K562 (cell line): ENCODE results near the gene TTLL11. TPM values are rescaled to one million over a fixed set of nuclear protein-coding genes. Genes with fewer than 3 reads are reported as not detected.

Experiments used
- TCFL5 ChIP-seq: fragments of 250-450 bp; sonication (Bioruptor Pico); conservative IDR thresholded peaks from 2 replicates; pipeline ENCODE4 v1.6.1; 2021; ENCODE audit warnings: mild to moderate bottlenecking, moderate library complexity, matching md5 sums
- XRCC4 ChIP-seq: IDR thresholded peaks from one replicate; pipeline ENCODE4 v1.6.1; 2011; ENCODE audit not compliant: insufficient read depth, insufficient read length; ENCODE audit errors: extremely low read depth
- ZNF707 ChIP-seq: fragments of 250-450 bp; sonication (Bioruptor Pico); conservative IDR thresholded peaks from 2 replicates; pipeline ENCODE4 v1.8.0; 2022; ENCODE audit warnings: inconsistent platforms, mild to moderate bottlenecking, moderate library complexity
- polyA plus RNA-seq, 8 experiments: library from polyadenylated mRNA; depleted of rRNA in 4 of 8; stranded (reverse) in 5 of 8; unstranded in 3 of 8; fragments of >200 nt; fragmentation: Nextera tagmentation in 2 of 8; fragmentation: Illumina TruSeq in 1 of 8; extraction: Ambion mirVana in 2 of 8; extraction: Trizol in 1 of 8; gene quantifications; 2 replicates each; pipeline versions ENCODE4 v1.2.1 to v1.2.3, GENCODE V29; 2011 to 2014; ENCODE audit warnings: inconsistent platforms in 1 of 8, missing spikeins in 1 of 8
- total RNA-seq, 7 experiments: library from RNA; depleted of rRNA in 6 of 7; stranded (reverse); fragments of >200 nt in 6 of 7; fragmentation: Illumina TruSeq in 2 of 7; extraction: Trizol in 2 of 7; gene quantifications; 2 replicates each; pipeline versions ENCODE4 v1.2.1 to v1.2.3, GENCODE V29; 2011 to 2021; ENCODE audit warnings: low replicate concordance in 1 of 7
- TF ChIP-seq, protein P1 (sequence below): fragments of 200-600 bp; sonication (generic); IDR thresholded peaks from one replicate; pipeline ENCODE4 v1.6.1; 2012; ENCODE audit warnings: mild to moderate bottlenecking, low read depth, low read length, inconsistent platforms
- TF ChIP-seq, protein P2 (sequence below): fragments of 150-350 bp; IDR thresholded peaks from 2 replicates; pipeline ENCODE4 v1.6.1; 2014; ENCODE audit warnings: low read depth, mild to moderate bottlenecking, low read length, borderline replicate concordance

The TTLL11 gene
- total and polyA plus RNA-seq, 9 of the 15 experiments (the other 6 are each of a cell fraction or from before 2014, with no cell fraction given) = 0.83 to 4.4 (median 2.7) TPM

DNA sequence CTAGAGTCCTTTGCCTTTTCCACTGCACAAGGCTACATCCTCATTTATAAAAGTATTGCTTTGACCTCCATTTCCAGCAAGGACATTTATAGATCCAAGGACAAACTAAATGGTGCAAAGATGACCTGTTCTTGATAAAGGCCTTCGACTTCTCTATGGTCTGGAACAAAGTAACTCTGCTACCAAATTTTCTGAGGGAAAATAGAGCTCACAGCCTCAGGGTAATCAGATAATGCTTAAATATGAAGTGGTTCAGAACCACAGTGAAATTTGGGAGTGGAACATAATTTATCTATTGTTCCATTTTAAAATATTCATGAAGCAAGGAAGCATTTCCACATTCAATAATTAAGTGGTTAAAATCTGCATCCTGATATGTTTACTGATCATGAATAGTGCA, 137.5 kb downstream of the TTLL11 start (continued):
- TF ChIP-seq, protein P1, sequence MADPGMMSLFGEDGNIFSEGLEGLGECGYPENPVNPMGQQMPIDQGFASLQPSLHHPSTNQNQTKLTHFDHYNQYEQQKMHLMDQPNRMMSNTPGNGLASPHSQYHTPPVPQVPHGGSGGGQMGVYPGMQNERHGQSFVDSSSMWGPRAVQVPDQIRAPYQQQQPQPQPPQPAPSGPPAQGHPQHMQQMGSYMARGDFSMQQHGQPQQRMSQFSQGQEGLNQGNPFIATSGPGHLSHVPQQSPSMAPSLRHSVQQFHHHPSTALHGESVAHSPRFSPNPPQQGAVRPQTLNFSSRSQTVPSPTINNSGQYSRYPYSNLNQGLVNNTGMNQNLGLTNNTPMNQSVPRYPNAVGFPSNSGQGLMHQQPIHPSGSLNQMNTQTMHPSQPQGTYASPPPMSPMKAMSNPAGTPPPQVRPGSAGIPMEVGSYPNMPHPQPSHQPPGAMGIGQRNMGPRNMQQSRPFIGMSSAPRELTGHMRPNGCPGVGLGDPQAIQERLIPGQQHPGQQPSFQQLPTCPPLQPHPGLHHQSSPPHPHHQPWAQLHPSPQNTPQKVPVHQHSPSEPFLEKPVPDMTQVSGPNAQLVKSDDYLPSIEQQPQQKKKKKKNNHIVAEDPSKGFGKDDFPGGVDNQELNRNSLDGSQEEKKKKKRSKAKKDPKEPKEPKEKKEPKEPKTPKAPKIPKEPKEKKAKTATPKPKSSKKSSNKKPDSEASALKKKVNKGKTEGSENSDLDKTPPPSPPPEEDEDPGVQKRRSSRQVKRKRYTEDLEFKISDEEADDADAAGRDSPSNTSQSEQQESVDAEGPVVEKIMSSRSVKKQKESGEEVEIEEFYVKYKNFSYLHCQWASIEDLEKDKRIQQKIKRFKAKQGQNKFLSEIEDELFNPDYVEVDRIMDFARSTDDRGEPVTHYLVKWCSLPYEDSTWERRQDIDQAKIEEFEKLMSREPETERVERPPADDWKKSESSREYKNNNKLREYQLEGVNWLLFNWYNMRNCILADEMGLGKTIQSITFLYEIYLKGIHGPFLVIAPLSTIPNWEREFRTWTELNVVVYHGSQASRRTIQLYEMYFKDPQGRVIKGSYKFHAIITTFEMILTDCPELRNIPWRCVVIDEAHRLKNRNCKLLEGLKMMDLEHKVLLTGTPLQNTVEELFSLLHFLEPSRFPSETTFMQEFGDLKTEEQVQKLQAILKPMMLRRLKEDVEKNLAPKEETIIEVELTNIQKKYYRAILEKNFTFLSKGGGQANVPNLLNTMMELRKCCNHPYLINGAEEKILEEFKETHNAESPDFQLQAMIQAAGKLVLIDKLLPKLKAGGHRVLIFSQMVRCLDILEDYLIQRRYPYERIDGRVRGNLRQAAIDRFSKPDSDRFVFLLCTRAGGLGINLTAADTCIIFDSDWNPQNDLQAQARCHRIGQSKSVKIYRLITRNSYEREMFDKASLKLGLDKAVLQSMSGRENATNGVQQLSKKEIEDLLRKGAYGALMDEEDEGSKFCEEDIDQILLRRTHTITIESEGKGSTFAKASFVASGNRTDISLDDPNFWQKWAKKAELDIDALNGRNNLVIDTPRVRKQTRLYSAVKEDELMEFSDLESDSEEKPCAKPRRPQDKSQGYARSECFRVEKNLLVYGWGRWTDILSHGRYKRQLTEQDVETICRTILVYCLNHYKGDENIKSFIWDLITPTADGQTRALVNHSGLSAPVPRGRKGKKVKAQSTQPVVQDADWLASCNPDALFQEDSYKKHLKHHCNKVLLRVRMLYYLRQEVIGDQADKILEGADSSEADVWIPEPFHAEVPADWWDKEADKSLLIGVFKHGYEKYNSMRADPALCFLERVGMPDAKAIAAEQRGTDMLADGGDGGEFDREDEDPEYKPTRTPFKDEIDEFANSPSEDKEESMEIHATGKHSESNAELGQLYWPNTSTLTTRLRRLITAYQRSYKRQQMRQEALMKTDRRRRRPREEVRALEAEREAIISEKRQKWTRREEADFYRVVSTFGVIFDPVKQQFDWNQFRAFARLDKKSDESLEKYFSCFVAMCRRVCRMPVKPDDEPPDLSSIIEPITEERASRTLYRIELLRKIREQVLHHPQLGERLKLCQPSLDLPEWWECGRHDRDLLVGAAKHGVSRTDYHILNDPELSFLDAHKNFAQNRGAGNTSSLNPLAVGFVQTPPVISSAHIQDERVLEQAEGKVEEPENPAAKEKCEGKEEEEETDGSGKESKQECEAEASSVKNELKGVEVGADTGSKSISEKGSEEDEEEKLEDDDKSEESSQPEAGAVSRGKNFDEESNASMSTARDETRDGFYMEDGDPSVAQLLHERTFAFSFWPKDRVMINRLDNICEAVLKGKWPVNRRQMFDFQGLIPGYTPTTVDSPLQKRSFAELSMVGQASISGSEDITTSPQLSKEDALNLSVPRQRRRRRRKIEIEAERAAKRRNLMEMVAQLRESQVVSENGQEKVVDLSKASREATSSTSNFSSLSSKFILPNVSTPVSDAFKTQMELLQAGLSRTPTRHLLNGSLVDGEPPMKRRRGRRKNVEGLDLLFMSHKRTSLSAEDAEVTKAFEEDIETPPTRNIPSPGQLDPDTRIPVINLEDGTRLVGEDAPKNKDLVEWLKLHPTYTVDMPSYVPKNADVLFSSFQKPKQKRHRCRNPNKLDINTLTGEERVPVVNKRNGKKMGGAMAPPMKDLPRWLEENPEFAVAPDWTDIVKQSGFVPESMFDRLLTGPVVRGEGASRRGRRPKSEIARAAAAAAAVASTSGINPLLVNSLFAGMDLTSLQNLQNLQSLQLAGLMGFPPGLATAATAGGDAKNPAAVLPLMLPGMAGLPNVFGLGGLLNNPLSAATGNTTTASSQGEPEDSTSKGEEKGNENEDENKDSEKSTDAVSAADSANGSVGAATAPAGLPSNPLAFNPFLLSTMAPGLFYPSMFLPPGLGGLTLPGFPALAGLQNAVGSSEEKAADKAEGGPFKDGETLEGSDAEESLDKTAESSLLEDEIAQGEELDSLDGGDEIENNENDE = no peak
- TF ChIP-seq XRCC4 = no peak
- TF ChIP-seq ZNF707 (CRISPR knock-in tag) = no peak
- TF ChIP-seq, protein P2, sequence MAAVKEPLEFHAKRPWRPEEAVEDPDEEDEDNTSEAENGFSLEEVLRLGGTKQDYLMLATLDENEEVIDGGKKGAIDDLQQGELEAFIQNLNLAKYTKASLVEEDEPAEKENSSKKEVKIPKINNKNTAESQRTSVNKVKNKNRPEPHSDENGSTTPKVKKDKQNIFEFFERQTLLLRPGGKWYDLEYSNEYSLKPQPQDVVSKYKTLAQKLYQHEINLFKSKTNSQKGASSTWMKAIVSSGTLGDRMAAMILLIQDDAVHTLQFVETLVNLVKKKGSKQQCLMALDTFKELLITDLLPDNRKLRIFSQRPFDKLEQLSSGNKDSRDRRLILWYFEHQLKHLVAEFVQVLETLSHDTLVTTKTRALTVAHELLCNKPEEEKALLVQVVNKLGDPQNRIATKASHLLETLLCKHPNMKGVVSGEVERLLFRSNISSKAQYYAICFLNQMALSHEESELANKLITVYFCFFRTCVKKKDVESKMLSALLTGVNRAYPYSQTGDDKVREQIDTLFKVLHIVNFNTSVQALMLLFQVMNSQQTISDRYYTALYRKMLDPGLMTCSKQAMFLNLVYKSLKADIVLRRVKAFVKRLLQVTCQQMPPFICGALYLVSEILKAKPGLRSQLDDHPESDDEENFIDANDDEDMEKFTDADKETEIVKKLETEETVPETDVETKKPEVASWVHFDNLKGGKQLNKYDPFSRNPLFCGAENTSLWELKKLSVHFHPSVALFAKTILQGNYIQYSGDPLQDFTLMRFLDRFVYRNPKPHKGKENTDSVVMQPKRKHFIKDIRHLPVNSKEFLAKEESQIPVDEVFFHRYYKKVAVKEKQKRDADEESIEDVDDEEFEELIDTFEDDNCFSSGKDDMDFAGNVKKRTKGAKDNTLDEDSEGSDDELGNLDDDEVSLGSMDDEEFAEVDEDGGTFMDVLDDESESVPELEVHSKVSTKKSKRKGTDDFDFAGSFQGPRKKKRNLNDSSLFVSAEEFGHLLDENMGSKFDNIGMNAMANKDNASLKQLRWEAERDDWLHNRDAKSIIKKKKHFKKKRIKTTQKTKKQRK = no peak
- TF ChIP-seq TCFL5 (CRISPR knock-in tag) = no peak
- TF ChIP-seq, all 486 proteins: peak for 0
